Measurements from ENCODE around the gene NKX6-2.

DNA sequence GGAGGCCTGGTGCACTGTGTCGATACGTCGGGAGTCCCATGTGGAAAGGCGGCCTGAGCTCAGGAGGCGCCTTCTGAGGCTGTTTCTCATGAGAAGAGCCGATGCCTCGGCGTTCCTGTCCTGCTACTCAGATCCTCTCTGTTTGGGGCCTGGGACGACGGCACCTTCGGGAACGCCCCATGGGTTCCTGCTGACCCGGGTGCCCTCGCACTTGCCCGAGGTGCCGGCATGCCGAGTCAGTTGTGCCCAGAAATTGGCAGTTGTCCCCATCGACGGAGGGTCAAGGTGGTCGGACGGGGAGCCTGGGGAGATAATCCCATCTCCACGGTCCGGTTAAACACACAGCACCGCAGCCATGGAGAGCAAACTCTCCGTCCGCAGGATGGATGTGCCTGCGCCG lies 33.0 kb downstream of the NKX6-2 start:
- no peak for TF ChIP-seq EZH2 (IDR thresholded peaks at IDR 0.05; ENCODE audit: borderline replicate concordance, low read length)
- TF ChIP-seq, protein P1, sequence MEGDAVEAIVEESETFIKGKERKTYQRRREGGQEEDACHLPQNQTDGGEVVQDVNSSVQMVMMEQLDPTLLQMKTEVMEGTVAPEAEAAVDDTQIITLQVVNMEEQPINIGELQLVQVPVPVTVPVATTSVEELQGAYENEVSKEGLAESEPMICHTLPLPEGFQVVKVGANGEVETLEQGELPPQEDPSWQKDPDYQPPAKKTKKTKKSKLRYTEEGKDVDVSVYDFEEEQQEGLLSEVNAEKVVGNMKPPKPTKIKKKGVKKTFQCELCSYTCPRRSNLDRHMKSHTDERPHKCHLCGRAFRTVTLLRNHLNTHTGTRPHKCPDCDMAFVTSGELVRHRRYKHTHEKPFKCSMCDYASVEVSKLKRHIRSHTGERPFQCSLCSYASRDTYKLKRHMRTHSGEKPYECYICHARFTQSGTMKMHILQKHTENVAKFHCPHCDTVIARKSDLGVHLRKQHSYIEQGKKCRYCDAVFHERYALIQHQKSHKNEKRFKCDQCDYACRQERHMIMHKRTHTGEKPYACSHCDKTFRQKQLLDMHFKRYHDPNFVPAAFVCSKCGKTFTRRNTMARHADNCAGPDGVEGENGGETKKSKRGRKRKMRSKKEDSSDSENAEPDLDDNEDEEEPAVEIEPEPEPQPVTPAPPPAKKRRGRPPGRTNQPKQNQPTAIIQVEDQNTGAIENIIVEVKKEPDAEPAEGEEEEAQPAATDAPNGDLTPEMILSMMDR (IDR thresholded peaks at IDR 0.05; ENCODE audit: low read length) = no peak
